Large intestine (tissue), 3 donors: Measurements from ENCODE around the gene GPC5. TPM values are rescaled to one million over a fixed set of nuclear protein-coding genes. Genes with fewer than 3 reads are reported as not detected.

Source experiments
- DNase-seq, 2 donors: peaks; one replicate each; pipeline versions ENCODE4 v3.0.0 to v3.0.0-alpha.2; 2013
- H3K27ac ChIP-seq: one replicate; pipeline ENCODE4 v1.5.1; 2013; ENCODE audit warnings: low read length
- H3K27me3 ChIP-seq: 2 replicates; pipeline ENCODE4 v1.6.1; 2013; ENCODE audit warnings: low read length; ENCODE audit not compliant: control insufficient read depth, insufficient read depth
- H3K36me3 ChIP-seq: 2 replicates; pipeline ENCODE4 v1.6.1; 2013; ENCODE audit warnings: low read length; ENCODE audit not compliant: control insufficient read depth, insufficient read depth
- H3K4me1 ChIP-seq: one replicate; pipeline ENCODE4 v1.6.1; 2013; ENCODE audit warnings: low read length; ENCODE audit not compliant: control insufficient read depth, insufficient read depth
- H3K4me3 ChIP-seq: one replicate; pipeline ENCODE4 v1.5.1; 2013; ENCODE audit warnings: low read length
- H3K9me3 ChIP-seq: one replicate; pipeline ENCODE4 v1.6.1; 2013; ENCODE audit warnings: mild to moderate bottlenecking, low read depth, low read length, moderate library complexity; ENCODE audit not compliant: control insufficient read depth
- WGBS: methylation state at CpG from one replicate; pipeline ENCODE4 v1.1.5; 2013; ENCODE audit warnings: low lambda C conversion rate; ENCODE audit not compliant: insufficient coverage; 5-methylcytosine and 5-hydroxymethylcytosine counted together
- polyA plus RNA-seq: library from polyadenylated mRNA; unstranded; fragments of 120-200 nt; gene quantifications from one replicate; pipeline ENCODE4 v1.2.1, GENCODE V29; 2013

Gene GPC5
- polyA plus RNA-seq, 1 donor = 0.42 TPM

- 93% methylated on average over 2 of the region's 2 CpGs for WGBS
- Histone ChIP-seq H3K4me3 (no peak overlapping the region), H3K4me1 (no peaks in the 10 kb centered on the region), H3K9me3 (no peaks in the 10 kb centered on the region), H3K27me3 (no peaks in the 10 kb centered on the region), H3K27ac (no peak overlapping the region), H3K36me3 (no peaks in the 10 kb centered on the region)
- DNase-seq = no peak
Observed at GRCh38 chr13:91456837-91457236, 58.4 kb downstream of the GPC5 start.

- no peak for DNase-seq
- H3K4me1 ChIP-seq = no peaks in the 10 kb centered on the region
Observed at GRCh38 chr13:91459485-91459884, 61.1 kb downstream of the GPC5 start.

GRCh38 chr13:91464336-91464735, 65.9 kb downstream of the GPC5 start:
- Histone ChIP-seq H3K9me3 (no peaks in the 10 kb centered on the region), H3K4me3 (no peak overlapping the region), H3K27me3 (no peaks in the 10 kb centered on the region), H3K4me1 (no peaks in the 10 kb centered on the region), H3K27ac (no peak overlapping the region), H3K36me3 (no peaks in the 10 kb centered on the region)
- WGBS = 82% methylated on average over 5 of the region's 5 CpGs
- no peak for DNase-seq

More at GRCh38 chr13:91459485-91459884, 61.1 kb downstream of the GPC5 start:
- no peak overlapping the region for H3K27ac ChIP-seq
- no peaks in the 10 kb centered on the region for H3K27me3 ChIP-seq
- H3K9me3 ChIP-seq = no peaks in the 10 kb centered on the region
- H3K4me3 ChIP-seq = no peak overlapping the region
- no peaks in the 10 kb centered on the region for H3K36me3 ChIP-seq

- Histone ChIP-seq H3K36me3 (no peaks in the 10 kb centered on the region), H3K27me3 (no peaks in the 10 kb centered on the region), H3K4me1 (no peaks in the 10 kb centered on the region), H3K27ac (no peak overlapping the region), H3K4me3 (no peak overlapping the region), H3K9me3 (no peaks in the 10 kb centered on the region)
- WGBS = 100% methylated on average over 1 of the region's 3 CpGs
- DNase-seq = no peak
Observed at GRCh38 chr13:91467236-91467635, 68.8 kb downstream of the GPC5 start.

- no peaks in the 10 kb centered on the region for H3K4me1 ChIP-seq
- WGBS = no CpG with 5 or more reads among the region's 2 CpGs
- no peaks in the 10 kb centered on the region for H3K36me3 ChIP-seq
- no peak overlapping the region for H3K27ac ChIP-seq
- no peak overlapping the region for H3K4me3 ChIP-seq
- H3K27me3 ChIP-seq = no peaks in the 10 kb centered on the region
- no peaks in the 10 kb centered on the region for H3K9me3 ChIP-seq
- DNase-seq = no peak
Observed at GRCh38 chr13:91468301-91468700, 69.9 kb downstream of the GPC5 start.

GRCh38 chr13:91470084-91470621, 71.7 kb downstream of the GPC5 start:
- H3K27me3 ChIP-seq = no peaks in the 10 kb centered on the region
- DNase-seq = no peak
- no peaks in the 10 kb centered on the region for H3K4me1 ChIP-seq
- WGBS = 100% methylated on average over 2 of the region's 4 CpGs
- H3K9me3 ChIP-seq = no peaks in the 10 kb centered on the region
- H3K27ac ChIP-seq = no peak overlapping the region
- no peaks in the 10 kb centered on the region for H3K36me3 ChIP-seq
- H3K4me3 ChIP-seq = no peak overlapping the region

- Histone ChIP-seq H3K27me3 (no peaks in the 10 kb centered on the region), H3K36me3 (no peaks in the 10 kb centered on the region), H3K9me3 (no peaks in the 10 kb centered on the region), H3K4me1 (no peaks in the 10 kb centered on the region), H3K27ac (no peak overlapping the region), H3K4me3 (no peak overlapping the region)
- WGBS = no CpG with 5 or more reads among the region's 3 CpGs
- DNase-seq = no peak
Observed at GRCh38 chr13:91470681-91471080, 72.3 kb downstream of the GPC5 start.

GRCh38 chr13:91482427-91482826, 84.0 kb downstream of the GPC5 start:
- DNase-seq = no peak
- H3K4me1 ChIP-seq = no peaks in the 10 kb centered on the region
- no peaks in the 10 kb centered on the region for H3K27me3 ChIP-seq
- no peaks in the 10 kb centered on the region for H3K36me3 ChIP-seq
- WGBS = 80% methylated on average over 1 of the region's 5 CpGs
- no peak overlapping the region for H3K27ac ChIP-seq
- H3K9me3 ChIP-seq = no peaks in the 10 kb centered on the region
- H3K4me3 ChIP-seq = no peak overlapping the region

GRCh38 chr13:91491980-91492379, 93.6 kb downstream of the GPC5 start:
- Histone ChIP-seq H3K36me3 (no peaks in the 10 kb centered on the region), H3K27me3 (no peaks in the 10 kb centered on the region), H3K27ac (no peak overlapping the region), H3K4me1 (no peaks in the 10 kb centered on the region), H3K9me3 (no peaks in the 10 kb centered on the region), H3K4me3 (no peak overlapping the region)
- no CpG with 5 or more reads among the region's 2 CpGs for WGBS
- no peak for DNase-seq

GRCh38 chr13:91493442-91493841, 95.0 kb downstream of the GPC5 start:
- 86% methylated on average over 2 of the region's 5 CpGs for WGBS
- H3K27ac ChIP-seq = no peak overlapping the region
- H3K4me3 ChIP-seq = no peak overlapping the region
- DNase-seq = no peak
- H3K4me1 ChIP-seq = no peaks in the 10 kb centered on the region
- H3K27me3 ChIP-seq = no peaks in the 10 kb centered on the region
- no peaks in the 10 kb centered on the region for H3K36me3 ChIP-seq
- H3K9me3 ChIP-seq = no peaks in the 10 kb centered on the region

GRCh38 chr13:91498298-91498697, 99.9 kb downstream of the GPC5 start:
- H3K36me3 ChIP-seq = no peaks in the 10 kb centered on the region

More at GRCh38 chr13:91498298-91498697, 99.9 kb downstream of the GPC5 start:
- Histone ChIP-seq H3K4me1 (no peaks in the 10 kb centered on the region), H3K4me3 (no peak overlapping the region), H3K9me3 (no peaks in the 10 kb centered on the region), H3K27me3 (no peaks in the 10 kb centered on the region), H3K27ac (no peak overlapping the region)
- WGBS = 100% methylated on average over 2 of the region's 5 CpGs
- no peak for DNase-seq
